HG03571 (cell line): ENCODE measurements around the gene OR1L4.

ENCODE experiments used
- ATAC-seq: cut with Tn5 transposase; IDR thresholded peaks from one replicate; pipeline ENCODE4 v1.9.1; 2021; ENCODE audit not compliant: unreplicated experiment

Gene OR1L4, protein sequence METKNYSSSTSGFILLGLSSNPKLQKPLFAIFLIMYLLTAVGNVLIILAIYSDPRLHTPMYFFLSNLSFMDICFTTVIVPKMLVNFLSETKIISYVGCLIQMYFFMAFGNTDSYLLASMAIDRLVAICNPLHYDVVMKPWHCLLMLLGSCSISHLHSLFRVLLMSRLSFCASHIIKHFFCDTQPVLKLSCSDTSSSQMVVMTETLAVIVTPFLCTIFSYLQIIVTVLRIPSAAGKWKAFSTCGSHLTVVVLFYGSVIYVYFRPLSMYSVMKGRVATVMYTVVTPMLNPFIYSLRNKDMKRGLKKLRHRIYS

DNA sequence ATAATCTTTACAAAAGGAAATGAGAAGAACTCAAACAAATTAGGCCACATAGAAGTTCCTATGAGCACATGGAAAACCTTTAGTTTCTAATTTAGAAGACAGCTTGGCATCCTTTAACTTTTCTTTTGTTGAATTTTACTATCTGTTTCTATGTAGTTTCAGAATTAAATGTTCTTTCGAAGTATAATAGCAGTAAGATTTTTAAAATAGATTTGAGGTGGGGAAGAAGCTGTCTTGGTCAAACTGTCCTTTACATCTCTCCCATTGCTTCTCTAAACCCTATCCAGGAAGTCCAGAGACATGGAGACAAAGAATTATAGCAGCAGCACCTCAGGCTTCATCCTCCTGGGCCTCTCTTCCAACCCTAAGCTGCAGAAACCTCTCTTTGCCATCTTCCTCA, at the start of gene OR1L4:
Gene OR1L4, plus strand, starts transcription at position 301 of the 400 bp plus-strand sequence. Its CDS starts 0 bp downstream, at position 301.
- ATAC-seq, result no peak

DNA sequence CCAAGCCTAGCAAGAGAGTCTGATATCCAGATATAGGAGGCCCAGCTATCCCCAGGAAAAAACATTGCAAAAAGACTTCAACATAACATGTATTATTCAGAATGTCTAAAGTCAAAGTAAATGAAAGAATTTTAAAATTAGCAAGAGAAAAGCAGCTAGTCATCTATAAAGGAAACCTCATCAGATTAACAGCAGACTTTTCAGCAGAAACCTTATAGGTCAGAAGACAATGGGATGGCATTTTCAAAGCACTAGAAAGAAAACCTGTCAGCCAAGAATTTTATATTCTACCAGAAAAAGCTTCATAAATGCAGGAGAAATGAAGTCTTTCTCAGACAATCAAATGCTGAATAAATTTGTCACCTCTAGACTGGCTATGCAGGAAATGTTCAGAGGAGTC, 38.9 kb upstream of the OR1L4 start:
- ATAC-seq, result no peak

DNA sequence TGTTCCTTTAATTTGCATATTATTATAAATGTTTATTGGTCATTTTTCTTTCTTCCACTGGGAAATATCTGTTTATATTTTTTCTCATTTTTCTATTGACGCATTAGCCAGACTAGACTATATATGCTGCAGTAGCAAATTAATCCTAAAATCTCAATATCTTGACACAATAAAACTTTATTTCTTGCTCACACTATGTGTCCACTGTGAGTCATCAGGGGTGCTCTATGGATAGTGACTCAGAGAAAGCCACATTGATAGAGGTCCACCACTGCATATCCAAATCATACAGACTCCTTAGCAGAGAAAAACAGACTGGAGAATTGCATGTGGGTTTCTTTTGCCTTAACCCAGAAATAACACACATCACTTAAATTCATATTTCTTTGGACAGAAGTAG, 28.1 kb upstream of the OR1L4 start:
- no peak for ATAC-seq

DNA sequence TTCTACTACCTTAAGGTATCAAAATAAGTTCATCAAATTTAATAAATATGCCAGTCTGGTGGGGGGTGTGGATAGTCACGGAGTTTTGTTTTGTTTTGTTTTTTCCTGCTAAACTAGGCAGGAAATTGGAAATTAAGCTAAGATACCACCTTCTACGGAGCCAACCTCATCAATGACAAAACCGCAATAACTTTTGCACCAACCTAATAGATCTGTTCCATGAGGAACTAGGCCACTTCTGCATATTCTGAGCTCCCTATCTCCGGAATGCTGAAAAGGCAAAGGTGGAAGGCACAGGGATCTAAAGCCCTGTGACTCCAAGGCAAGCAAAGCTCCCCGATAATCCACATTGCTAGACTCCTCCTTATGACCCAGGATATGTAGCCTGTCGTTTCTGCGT, 5.8 kb upstream of the OR1L4 start:
- ATAC-seq, result no peak

DNA sequence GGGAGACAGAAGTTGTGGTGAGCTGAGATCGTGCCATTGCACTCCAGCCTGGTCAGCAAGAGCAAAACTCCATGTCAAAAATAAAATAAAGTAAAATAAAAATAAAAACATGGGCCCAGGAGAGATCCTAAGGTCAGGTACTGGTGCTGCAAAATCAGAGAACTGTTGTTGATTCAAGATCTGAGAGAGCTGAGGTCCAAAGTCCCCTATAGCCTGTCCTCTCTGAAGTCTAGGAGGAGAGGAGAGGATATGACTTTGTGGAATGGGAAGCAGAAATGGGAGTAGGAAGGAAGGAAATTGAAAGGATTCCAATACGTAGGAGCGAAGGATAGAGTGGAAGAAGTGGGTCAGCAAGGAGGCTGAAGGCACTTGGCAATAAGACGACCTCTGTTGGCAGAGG, 4.6 kb upstream of the OR1L4 start:
- ATAC-seq, result no peak

DNA sequence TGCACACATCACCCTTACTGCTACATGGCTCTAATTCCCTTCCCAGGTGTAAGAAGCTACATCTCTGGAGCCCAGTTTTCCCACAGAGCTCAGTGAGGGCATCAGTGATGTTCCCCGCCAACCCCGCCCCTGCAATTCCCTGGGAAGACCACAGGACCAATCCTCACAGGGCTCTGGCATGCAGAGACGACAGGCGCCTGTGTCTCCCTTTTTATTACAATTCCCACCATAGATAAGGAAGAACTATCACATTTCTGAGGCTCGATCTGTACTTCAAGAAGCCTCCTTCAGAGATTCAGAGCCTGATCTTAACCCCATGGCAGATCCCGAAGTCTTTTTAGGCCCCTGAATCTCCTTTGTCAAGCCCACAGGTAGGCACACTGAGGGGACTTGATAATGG, 18.2 kb downstream of the OR1L4 start, which contains the start of gene OR1L6:
Gene OR1L6, plus strand, starts transcription at position 301 of the 400 bp plus-strand sequence. CDS start 7,545 bp downstream, outside the sequence.
- ATAC-seq, result no peak

DNA sequence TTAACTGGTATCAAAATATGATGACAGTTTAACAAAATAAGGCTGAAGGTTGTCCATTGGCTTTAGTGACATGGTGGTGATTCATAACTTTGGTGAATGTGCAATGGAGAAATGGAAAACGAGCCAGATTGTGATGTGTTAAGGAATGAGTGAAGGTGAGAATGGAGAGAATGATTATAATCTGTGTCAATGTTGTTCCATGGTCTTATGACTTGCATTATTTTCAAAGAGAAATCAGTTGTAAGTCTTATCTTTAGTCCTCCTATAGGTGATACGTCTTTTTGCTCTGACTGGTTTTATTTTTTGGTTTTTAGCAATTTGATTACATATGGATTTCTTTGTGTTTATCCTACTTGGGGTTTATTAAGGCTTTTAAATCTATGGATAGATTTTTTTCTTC, 31.0 kb downstream of the OR1L4 start:
- no peak for ATAC-seq

DNA sequence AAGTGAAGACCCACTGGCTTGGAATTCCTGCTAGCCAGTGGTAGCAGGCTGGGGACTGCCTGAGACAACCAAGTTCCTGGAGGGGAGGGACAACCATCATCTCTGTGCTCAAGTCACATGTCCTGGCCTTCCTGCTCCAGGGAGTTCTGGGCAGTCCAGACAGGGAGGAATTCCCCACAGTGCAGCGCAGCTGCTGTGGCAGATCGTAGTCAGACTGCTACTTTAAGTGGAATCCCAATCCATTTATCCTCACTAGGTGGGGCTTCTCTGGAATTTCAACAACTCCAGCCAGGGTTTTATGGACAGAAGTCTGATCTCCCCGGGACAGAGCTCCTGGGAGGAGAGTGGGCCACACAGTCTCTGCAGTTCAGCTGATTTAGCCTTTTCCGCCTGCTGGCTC, 44.0 kb downstream of the OR1L4 start:
- no peak for ATAC-seq
